ENCODE data around the gene OR8B12. TPM values are rescaled to one million over a fixed set of nuclear protein-coding genes. Genes with fewer than 3 reads are reported as not detected.

The OR8B12 gene, protein sequence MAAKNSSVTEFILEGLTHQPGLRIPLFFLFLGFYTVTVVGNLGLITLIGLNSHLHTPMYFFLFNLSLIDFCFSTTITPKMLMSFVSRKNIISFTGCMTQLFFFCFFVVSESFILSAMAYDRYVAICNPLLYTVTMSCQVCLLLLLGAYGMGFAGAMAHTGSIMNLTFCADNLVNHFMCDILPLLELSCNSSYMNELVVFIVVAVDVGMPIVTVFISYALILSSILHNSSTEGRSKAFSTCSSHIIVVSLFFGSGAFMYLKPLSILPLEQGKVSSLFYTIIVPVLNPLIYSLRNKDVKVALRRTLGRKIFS
- total RNA-seq, result not detected in 2 replicates

DNA sequence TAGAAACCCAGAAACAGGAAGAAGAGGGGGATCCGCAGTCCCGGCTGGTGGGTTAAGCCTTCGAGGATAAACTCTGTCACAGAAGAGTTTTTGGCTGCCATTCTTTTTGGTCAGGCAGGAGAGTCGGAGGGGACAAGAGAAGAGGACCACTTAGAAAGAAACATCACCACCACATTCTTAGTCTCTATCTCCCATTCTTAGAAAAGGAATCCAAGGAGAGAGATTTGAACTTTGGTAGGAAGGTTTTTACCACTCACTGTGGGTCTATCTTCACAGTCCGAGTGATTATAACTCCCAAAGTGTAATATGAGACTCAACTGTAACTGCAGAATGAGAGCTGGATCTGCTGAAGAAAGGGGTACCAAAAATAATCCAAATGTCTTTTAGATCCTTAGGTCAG, at the start of gene OR8B12:
TSS of gene OR8B12 (minus strand) at position 101 of the 400 bp plus-strand sequence. CDS start at position 101, 0 bp downstream.

GRCh38 chr11:124569697-124570096, 26.2 kb upstream of the OR8B12 start, which contains the start of gene OR8A1:
Gene OR8A1, plus strand, starts transcription at chr11:124569997. Its CDS starts 123 bp downstream, at chr11:124570120.

Other genes starting within 250 kb of the OR8B12 start
- gene OR8D1, start 229.7 kb downstream of the OR8B12 start, total RNA-seq, result not detected in 2 replicates
- gene OR8D2, start 223.5 kb downstream of the OR8B12 start, total RNA-seq, result not detected in 2 replicates
- gene OR8B2, start 159.2 kb downstream of the OR8B12 start, total RNA-seq, result not detected in 2 replicates
- not detected in 2 replicates for gene OR8B3, start 144.6 kb downstream of the OR8B12 start, total RNA-seq
- gene OR8B4, start 118.8 kb downstream of the OR8B12 start, total RNA-seq, result not detected in 2 replicates
- gene OR8B8, start 98.0 kb downstream of the OR8B12 start, total RNA-seq, result not detected in 2 replicates
- not detected in 2 replicates for gene OR8A1, start 26.3 kb upstream of the OR8B12 start, total RNA-seq
- gene PANX3, start 67.8 kb upstream of the OR8B12 start, total RNA-seq, result not detected in 2 replicates
- gene TBRG1, start 79.2 kb upstream of the OR8B12 start, total RNA-seq, result 20.7 and 22.6 TPM in 2 replicates
- 16.8 and 21.9 TPM in 2 replicates for gene SIAE, start 130.1 kb upstream of the OR8B12 start, total RNA-seq
- 16.4 and 20.3 TPM in 2 replicates for gene SPA17, start 130.2 kb upstream of the OR8B12 start, total RNA-seq
- gene NRGN, start 196.3 kb upstream of the OR8B12 start, total RNA-seq, result 0.40 and 1.1 TPM in 2 replicates
- 0.06 and 0.13 TPM in 2 replicates for gene VSIG2, start 208.6 kb upstream of the OR8B12 start, total RNA-seq
- 7.0 and 13.6 TPM in 2 replicates for gene ESAM, start 218.6 kb upstream of the OR8B12 start, total RNA-seq

Measured in aortic smooth muscle cell (primary cell).